Glutamatergic neuron (in vitro differentiated cells): Measurements from ENCODE around the gene SPTBN1. TPM values are rescaled to one million over a fixed set of nuclear protein-coding genes. Genes with fewer than 3 reads are reported as not detected.

Experiments used
- DNase-seq: peaks from one replicate; pipeline ENCODE4 v3.0.0; 2022
- H3K27ac Mint-ChIP-seq: one replicate; pipeline ENCODE4 v1.8.0; 2020; ENCODE audit warnings: mild to moderate bottlenecking, mixed read lengths, inconsistent platforms; ENCODE audit not compliant: unreplicated experiment
- H3K27me3 Mint-ChIP-seq: one replicate; pipeline ENCODE4 v1.8.0; 2020; ENCODE audit warnings: mild to moderate bottlenecking, moderate library complexity, mixed read lengths, inconsistent platforms; ENCODE audit not compliant: unreplicated experiment
- H3K36me3 Mint-ChIP-seq: one replicate; pipeline ENCODE4 v1.8.0; 2020; ENCODE audit warnings: mild to moderate bottlenecking, mixed read lengths, inconsistent platforms; ENCODE audit not compliant: unreplicated experiment
- H3K4me1 Mint-ChIP-seq: one replicate; pipeline ENCODE4 v1.8.0; 2020; ENCODE audit warnings: mild to moderate bottlenecking, low read depth, mixed read lengths, inconsistent platforms; ENCODE audit not compliant: unreplicated experiment
- H3K4me3 Mint-ChIP-seq: one replicate; pipeline ENCODE4 v1.8.0; 2020; ENCODE audit warnings: mild to moderate bottlenecking, mixed read lengths, inconsistent platforms; ENCODE audit not compliant: unreplicated experiment
- H3K9me3 Mint-ChIP-seq: one replicate; pipeline ENCODE4 v1.8.0; 2020; ENCODE audit warnings: mild to moderate bottlenecking, moderate library complexity, mixed read lengths, inconsistent platforms; ENCODE audit not compliant: unreplicated experiment
- CTCF ChIP-seq: fragments of 200-600 bp; sonication (generic); IDR thresholded peaks from one replicate; pipeline ENCODE4 v1.5.0; 2021; ENCODE audit not compliant: partially characterized antibody, unreplicated experiment
- total RNA-seq: library from RNA; stranded (reverse); fragmentation: NEBNext Ultra II Directional; extraction: Animal tissue kit (Norgen Biotek cat#: 25700); gene quantifications from one replicate; pipeline ENCODE4 v1.2.1, GENCODE V29; 2021; ENCODE audit not compliant: unreplicated experiment

SPTBN1 gene
- total RNA-seq, 1 donor from 2014 or later = 385 TPM

GRCh38 chr2:54677476-54678265, 221.5 kb downstream of the SPTBN1 start:
- no peaks in the 10 kb centered on the region for H3K9me3 Mint-ChIP-seq
- H3K4me3 Mint-ChIP-seq = no peak overlapping the region
- H3K36me3 Mint-ChIP-seq = no peaks in the 10 kb centered on the region
- DNase-seq = no peak
- H3K27me3 Mint-ChIP-seq = peaks cover 2% of the 10 kb centered on the region
- TF ChIP-seq CTCF = no peak
- no peak overlapping the region for H3K27ac Mint-ChIP-seq
- peaks cover 8% of the 10 kb centered on the region for H3K4me1 Mint-ChIP-seq

DNA sequence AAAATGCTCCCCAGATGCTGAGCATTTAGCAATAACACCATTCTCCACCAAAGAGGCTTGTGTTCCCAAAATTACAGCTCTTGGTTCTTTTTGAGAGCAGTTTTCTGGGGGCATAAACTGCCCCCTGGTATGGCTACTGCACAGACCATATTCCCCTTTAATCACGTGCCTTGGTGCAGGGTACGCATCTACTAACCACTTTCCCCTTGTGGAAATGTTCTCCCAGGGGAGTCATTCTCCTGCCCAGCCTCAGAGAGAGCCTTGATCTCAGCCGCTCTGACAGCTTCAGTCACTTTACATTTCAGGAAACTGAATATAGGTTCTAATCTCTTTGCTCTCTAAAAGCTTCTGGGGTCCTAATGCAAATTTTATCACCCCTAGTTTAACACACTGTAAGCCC, 222.6 kb downstream of the SPTBN1 start:
- Mint-ChIP-seq H3K27me3 (peaks cover 2% of the 10 kb centered on the region), H3K4me3 (no peak overlapping the region), H3K9me3 (no peaks in the 10 kb centered on the region), H3K36me3 (no peaks in the 10 kb centered on the region), H3K27ac (no peak overlapping the region), H3K4me1 (peaks cover 8% of the 10 kb centered on the region)
- no peak for DNase-seq
- TF ChIP-seq CTCF = no peak

GRCh38 chr2:54680397-54681041, 224.4 kb downstream of the SPTBN1 start:
- no peak overlapping the region for H3K27ac Mint-ChIP-seq

GRCh38 chr2:54681416-54681815, 225.3 kb downstream of the SPTBN1 start:
- H3K36me3 Mint-ChIP-seq = no peaks in the 10 kb centered on the region
- no peaks in the 10 kb centered on the region for H3K9me3 Mint-ChIP-seq
- H3K27me3 Mint-ChIP-seq = peaks cover 2% of the 10 kb centered on the region
- no peak overlapping the region for H3K27ac Mint-ChIP-seq
- no peak for TF ChIP-seq CTCF
- H3K4me1 Mint-ChIP-seq = peaks cover 8% of the 10 kb centered on the region
- no peak for DNase-seq
- no peak overlapping the region for H3K4me3 Mint-ChIP-seq

More at GRCh38 chr2:54680397-54681041, 224.4 kb downstream of the SPTBN1 start:
- Mint-ChIP-seq H3K4me3 (no peak overlapping the region), H3K9me3 (no peaks in the 10 kb centered on the region), H3K4me1 (peaks cover 8% of the 10 kb centered on the region), H3K27me3 (peaks cover 2% of the 10 kb centered on the region), H3K36me3 (no peaks in the 10 kb centered on the region)
- TF ChIP-seq CTCF = no peak
- DNase-seq = no peak

GRCh38 chr2:54683596-54683995, 227.5 kb downstream of the SPTBN1 start:
- Mint-ChIP-seq H3K36me3 (no peaks in the 10 kb centered on the region), H3K9me3 (no peaks in the 10 kb centered on the region), H3K27me3 (peaks cover 2% of the 10 kb centered on the region), H3K27ac (no peak overlapping the region), H3K4me3 (no peak overlapping the region), H3K4me1 (peaks cover 7% of the 10 kb centered on the region)
- no peak for DNase-seq
- no peak for TF ChIP-seq CTCF
